GM21381 (cell line): ENCODE data around the gene SAMSN1.

Experiments
- ATAC-seq: cut with Tn5 transposase; IDR thresholded peaks from one replicate; pipeline ENCODE4 v1.9.1; 2021; ENCODE audit warnings: mild to moderate bottlenecking, moderate library complexity; ENCODE audit not compliant: unreplicated experiment

The SAMSN1 gene

DNA sequence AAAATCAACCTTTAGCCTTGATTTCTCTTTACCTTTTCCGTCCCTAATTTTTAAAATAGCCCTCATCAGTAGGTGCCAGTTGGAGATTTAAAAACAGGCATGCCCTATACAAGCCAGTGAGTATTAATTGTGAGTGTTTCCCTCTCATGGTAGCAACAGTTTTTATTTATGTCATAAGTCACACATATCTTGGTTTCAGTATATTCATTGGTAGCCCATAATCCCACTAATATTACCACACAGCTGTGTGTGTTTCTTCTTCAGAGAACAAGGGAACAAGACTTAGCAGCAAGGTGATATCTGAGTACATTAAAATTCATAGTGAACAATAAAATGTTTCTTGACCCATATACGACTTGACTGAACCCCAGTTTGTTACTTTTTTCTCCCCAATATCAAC is 94.6 kb downstream of the SAMSN1 start:
- ATAC-seq = no peak

DNA sequence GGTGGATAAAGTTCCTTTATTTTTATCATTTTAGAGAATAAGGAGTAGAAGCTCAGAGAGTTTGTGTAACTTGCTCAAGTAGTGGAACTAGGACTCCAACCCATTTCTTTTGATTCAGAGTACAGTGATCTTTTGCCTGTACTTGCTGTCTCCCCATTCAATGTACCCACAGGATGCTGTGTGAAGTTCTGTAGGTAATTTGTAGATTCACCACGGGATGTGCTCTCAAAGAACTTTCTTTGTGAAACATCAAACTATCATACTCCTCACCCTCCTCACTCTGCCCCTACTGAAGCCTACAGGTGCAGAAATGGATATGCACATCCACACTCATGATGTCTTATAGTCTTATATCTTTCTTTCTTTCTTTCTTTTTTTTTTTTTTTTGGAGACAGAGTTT is 97.3 kb downstream of the SAMSN1 start:
- no peak for ATAC-seq

DNA sequence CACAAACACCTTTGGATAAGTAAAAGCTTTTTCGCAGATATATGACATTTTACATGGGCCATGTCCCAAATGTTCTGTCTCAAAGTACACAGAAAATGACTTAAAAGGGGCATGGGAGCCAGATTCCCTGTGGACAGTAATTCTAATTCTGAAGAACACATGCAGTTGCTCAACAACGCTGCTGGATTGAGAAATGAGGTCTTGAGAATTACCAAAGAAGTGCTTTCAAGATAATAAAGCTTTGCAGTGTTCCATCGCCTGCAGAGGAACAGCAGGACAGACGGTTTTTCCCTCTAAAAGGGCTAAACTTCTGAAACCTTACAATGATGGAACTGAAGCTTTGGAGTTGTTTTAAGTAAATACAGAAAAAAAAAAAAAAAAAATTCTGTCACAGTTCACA is 107.9 kb downstream of the SAMSN1 start:
- ATAC-seq = no peak

DNA sequence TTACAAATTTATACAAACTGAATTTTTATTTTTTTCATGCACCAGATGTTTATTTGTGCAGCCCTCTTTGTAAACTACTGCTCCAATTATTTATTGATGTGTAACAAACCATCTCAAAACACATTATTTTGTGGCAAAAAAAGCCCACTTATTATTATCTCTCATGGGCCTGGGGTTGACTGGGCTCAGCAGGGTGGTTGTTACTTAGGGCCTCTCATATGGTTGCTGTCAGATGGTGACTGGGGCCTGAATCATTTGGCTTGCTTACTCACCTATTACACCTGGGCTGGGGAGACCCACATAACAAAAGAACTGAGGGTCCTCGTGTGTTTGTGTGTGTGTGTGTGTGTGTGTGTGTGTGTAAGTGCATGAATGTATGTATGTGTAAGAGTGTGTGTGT is 110.7 kb downstream of the SAMSN1 start:
- ATAC-seq = no peak
